Measurements from ENCODE around the gene MRPS26.
"Not testable (repeated sequence)": the region's sequence is repeated elsewhere in the genome, so short reads cannot be mapped to it uniquely, and the experiment has no call there.

The MRPS26 gene

GRCh38 chr20:3043322-3043721 lies 2.5 kb upstream of the MRPS26 start, which contains the start of gene GNRH2:
TSS of gene GNRH2 (plus strand) at chr20:3043622. CDS start at chr20:3044415, 793 bp downstream.
- no peak for DNase-seq

- DNase-seq, result no peak
Observed at GRCh38 chr20:3044336-3044965, 1.4 kb upstream of the MRPS26 start.

- DNase-seq, result peak; percentile 60 to 72
Observed at GRCh38 chr20:3045042-3045815, 623 bp upstream of the MRPS26 start.

- DNase-seq, result peak in 1 of 2 donors; percentile 23
Observed at GRCh38 chr20:3046677-3047462, 1.0 kb downstream of the MRPS26 start.

- no peak for DNase-seq
Observed at GRCh38 chr20:3047486-3048419, 1.9 kb downstream of the MRPS26 start.

GRCh38 chr20:3051385-3052019 lies 5.7 kb downstream of the MRPS26 start:
- no peak for DNase-seq

GRCh38 chr20:3059489-3059888 lies 13.6 kb downstream of the MRPS26 start:
- DNase-seq, result no peak

GRCh38 chr20:3064119-3064518 lies 18.3 kb downstream of the MRPS26 start:
- not testable (repeated sequence) for DNase-seq

- no peak for DNase-seq
Observed at GRCh38 chr20:3067139-3068014, 21.5 kb downstream of the MRPS26 start.

GRCh38 chr20:3068075-3068474 lies 22.2 kb downstream of the MRPS26 start:
- DNase-seq, result no peak

GRCh38 chr20:3068986-3069900 lies 23.4 kb downstream of the MRPS26 start:
- peak in 1 of 2 donors; percentile 25 for DNase-seq

GRCh38 chr20:3070725-3071124 lies 24.9 kb downstream of the MRPS26 start:
- DNase-seq, result no peak

- DNase-seq, result no peak
Observed at GRCh38 chr20:3071266-3071609, 25.4 kb downstream of the MRPS26 start.

GRCh38 chr20:3071610-3072529 lies 26.0 kb downstream of the MRPS26 start, which contains the start of gene OXT:
TSS of gene OXT (plus strand) at chr20:3071620. CDS start at chr20:3071656, 36 bp downstream.
- DNase-seq, result peak; percentile 74 to 78

- DNase-seq, result no peak
Observed at GRCh38 chr20:3072530-3073250, 26.8 kb downstream of the MRPS26 start.

GRCh38 chr20:3073251-3073643 lies 27.4 kb downstream of the MRPS26 start:
- not testable (repeated sequence) for DNase-seq

- DNase-seq, result no peak
Observed at GRCh38 chr20:3074812-3075211, 29.0 kb downstream of the MRPS26 start.

GRCh38 chr20:3075315-3075714 lies 29.5 kb downstream of the MRPS26 start:
- DNase-seq, result not testable (repeated sequence)

All from stimulated activated CD4-positive, alpha-beta T cell treated with anti-CD3 and anti-CD28 coated beads, Interleukin-2, amount 100 ng/mL, for 24 hours (primary cell).